ENCODE data around the gene VIPR2.
"Not testable (repeated sequence)": the region's sequence is repeated elsewhere in the genome, so short reads cannot be mapped to it uniquely, and the experiment has no call there.

Gene VIPR2

DNA sequence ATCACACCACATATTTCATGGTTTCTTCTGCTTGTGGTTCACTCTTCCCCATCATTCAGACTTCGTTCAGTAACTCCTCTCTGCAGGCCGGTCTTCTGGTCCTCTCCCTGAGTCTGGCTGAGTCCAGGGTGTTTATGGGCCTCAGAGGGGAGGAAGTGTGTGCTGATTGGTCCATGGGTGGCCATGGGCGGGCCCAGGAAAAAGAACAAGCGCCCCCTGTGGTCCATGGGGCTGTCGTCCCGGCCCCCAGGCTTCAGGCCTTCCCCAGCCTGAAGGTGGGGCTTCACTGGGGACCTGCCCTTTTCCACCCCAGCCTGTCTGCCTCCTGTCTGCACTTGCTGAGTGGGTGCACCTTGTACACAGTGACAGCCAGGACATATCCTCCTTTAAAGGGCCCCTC lies 123.7 kb downstream of the VIPR2 start:
- DNase-seq = no peak

DNA sequence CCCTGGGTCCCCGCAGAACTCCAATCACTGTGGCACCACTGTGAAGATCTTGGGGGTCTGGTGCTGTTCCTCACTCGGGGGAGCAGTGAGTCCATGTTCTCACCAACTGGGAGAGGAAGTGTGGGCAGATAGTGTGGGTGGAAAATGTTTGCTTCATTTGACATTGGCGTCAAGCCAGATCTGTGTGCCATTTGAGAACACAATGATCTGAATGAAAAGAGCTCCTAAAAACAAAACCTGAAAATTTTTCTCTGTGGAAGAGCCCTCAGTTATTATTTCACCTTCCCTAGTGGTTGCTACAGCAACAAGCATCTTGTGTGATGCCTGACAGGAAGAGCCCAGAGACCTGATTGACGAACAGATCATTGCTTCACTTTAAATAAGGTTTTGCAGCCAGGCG lies 125.6 kb downstream of the VIPR2 start:
- DNase-seq = no peak

DNA sequence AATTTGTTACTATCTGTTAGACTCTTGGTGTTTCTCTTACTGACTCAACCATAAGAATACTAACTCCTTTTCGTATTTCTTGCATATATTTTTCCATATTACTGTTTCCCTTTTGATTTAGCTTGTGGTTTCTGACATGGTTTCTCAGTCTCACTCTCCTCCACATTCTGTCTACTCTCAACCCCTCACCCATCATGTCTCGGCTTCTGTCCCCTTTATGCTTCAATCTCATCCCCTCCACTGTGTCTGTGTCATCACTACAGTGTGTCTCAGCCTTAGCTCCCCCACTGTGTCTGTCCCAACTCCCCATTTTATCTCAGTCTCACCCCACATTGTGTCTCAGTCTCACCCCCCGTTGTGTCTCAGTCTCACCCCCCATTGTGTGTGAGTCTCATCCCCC lies 126.9 kb downstream of the VIPR2 start:
- no peak for DNase-seq

DNA sequence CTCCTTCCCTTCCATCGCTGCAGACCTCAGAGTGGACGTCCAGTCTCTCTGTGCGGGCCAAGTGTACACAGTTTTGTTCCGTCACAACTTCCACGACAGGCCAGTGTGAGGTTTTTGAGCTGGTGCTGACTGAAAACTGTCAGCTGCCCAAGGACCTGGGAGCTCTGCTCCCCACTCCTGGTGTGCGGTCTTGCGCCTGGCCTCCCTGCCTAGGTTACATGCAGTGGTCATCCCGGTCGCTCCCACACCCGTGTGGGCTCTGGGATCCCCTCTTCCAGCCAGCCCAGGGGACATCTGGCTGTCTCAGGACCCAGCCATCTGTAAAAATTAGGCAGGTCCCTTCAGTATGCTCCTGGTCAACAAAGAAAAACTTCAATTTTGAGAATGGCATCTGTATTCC lies 127.5 kb downstream of the VIPR2 start:
- DNase-seq = no peak

DNA sequence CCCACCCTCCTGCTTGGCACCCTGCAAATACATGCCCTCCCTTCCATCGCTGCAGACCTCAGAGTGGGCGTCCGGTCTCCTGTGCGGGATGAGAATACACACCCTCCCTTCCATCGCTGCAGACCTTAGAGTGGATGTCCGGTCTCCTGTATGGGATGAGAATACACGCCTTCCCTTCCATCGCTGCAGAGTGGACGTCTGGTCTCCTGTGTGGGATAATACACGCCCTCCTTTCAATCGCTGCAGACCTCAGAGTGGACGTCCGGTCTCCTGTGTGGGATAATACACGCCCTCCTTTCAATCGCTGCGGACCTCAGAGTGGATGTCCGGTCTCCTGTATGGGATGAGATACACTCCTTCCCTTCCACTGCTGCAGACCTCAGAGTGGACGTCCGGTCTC lies 128.1 kb downstream of the VIPR2 start:
- DNase-seq = no peak

DNA sequence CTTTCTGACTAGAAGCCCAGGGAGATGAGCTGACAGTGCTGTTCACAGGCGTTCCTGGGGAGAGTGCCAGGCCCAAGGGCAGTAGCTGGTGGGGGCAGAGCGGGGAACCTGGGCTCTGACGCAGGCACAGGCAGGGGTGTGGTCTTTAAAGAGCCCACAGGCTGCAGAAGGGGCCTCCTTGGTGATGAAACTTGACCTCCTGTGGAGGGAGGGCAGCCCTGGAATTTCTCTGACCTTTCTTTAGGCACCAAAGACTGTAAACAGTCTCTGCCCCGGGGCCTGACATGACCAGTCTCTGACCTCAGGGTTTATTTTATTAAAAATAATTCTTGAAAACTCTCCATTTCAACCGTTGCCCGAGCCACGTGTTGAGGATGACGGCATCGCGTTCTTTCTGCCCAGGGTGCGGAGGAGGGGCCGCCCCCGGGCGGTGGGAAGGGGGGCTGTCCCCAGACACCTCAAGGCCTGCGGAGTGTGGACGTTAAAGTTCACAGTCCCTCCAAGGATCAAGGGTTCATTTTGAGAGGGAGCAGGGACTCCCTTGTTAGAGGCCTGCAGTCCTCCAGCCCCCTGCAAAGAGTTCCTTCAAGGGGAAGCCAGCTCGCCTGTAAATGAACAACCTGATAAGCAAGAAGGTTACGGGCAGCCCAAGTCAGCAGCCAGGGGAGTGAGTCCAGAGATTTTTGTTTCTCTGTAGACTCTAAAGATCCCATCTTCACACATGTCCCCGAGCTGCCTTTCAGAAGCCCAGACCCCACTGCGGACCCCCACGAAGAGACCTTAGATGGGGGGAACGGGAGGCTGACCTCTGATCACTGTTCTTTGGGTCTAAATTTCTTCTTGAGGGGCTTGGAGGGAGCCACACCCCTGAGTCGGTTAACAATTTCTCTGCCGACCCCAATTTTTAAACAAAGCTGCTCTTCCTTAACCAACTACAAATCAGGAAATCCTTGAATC lies 128.9 kb downstream of the VIPR2 start:
- DNase-seq = no peak

DNA sequence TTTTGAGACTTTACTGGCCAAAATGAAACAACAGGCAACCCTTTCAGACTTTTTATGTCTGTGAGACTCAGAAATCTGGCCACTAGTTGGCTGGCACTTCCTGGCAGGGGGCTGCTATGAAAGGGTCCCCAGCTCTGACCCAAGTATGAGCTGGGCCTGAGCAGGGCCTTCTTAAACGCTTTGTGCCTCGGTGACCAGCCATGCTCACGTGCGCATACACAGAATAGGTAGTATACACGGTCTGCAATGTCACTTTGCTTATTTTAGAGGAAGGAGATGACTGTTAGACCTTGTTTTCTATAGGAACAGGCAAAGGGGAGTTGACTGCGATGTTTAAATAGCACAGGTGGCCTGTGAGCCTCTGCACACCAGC lies 129.6 kb downstream of the VIPR2 start:
- no peak for DNase-seq

DNA sequence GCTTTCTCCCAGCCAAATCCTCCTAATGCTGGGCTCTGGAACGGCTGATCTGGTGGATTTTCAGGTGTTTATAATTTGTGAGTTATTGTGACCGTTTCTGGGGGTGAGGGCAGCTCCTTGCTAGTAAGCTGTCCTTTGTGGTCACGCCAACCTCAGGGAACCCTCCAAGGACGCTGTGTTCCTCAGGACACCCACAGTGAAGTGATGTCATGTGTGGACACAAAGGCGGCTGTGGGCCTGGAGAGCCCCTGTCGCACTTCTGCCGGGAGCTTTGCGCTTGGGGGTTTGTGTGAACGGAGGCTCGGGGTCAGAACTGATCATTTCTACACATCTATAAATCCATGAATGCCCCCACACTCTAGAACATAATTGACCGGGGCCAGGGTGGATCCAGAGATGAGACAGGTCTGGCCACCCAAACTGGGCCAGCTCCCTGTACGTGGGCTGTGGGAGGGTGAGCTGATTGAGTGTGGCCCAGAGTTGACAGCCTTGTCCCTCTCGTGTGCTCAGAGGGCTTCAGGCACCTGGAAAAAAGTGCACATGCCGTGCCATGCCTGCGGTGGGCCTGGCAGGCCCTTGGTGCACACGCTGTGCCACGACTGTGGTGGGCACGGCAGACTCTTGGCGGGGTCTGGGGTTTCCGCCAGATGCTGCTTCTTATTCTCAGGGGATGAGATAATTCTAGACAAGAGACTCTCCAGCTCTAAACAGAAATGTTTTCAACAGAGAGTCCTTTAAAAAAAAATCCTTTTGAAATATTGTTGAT lies 130.2 kb downstream of the VIPR2 start:
- no peak for DNase-seq

DNA sequence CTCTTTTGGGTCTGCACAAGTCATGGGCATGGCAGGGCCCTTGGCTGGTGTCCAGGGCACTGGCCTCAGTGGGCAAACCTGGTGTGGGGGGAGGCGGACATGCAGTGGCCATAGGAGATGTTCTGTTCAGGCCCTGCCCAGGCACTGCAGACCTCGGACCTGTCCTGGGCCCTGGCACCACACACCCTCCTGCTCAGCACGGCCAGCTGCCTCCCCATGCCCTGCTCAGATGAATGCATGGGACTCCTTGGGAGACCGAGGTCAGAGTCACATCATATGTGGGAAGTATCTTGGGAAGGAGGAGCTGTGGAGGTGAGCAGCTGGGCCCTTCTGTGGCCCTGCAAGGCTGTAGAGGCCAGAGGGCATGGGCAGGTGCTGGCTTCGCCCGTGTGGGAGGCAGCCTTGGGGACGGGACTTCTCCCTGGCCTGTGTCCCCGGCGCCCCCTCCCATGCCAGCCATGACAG lies 130.8 kb downstream of the VIPR2 start:
- DNase-seq = no peak

DNA sequence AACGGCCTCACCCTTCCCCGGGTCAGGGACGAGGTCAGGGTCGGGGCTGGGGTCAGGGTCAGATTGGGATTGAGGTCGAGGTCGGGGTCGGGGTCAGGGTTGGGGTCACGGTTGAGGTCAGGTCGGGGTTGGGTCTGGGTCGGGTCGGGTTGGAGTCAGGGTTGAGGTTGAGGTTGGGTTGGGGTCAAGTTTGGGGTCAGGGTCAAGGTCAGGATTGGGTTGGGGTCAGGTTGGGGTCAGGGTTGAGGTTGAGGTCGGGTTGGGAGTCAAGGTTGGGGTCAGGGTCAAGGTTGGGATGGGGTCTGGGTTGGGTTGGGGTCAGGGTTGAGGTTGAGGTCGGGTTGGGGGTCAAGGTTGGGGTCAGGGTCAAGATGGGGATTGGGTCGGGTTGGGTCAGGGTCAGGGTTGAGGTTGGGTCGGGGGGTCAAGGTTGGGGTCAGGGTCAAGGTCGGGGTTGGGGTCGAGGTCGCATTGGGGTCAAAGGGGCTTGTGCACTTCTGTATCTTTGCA lies 131.4 kb downstream of the VIPR2 start:
- DNase-seq = no peak

DNA sequence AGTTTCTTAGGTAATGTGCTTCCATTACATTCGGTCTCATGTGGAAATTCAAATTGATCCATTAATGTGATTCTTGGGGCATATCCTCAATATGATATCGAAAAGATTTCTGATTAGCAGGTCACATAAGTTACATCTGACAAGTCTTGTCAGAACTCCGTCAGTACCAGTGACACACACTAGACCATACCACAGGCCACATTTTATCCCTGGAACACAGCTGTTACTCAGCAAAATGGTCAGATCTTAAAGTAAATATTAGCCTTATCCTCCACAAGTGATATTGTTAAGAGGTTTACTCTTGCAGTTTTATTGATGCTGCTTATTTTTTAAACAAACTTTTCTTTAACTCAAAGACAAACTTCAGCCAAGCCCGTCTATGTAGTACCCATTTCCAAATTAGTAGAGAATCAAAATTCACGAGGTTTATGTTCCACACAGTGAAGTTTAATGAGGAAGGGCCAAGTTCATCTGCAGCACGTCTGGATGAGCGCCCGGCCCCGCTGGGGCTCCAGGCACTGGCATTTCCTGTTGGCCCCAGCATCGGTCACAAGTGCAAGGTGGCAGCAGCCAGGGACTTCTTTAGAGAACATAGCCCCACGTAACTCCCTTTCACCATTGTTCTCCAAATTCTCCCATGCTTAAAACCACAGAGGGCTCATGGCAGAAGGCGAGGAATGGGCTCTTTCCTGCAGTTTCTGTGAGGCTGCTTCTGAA lies 132.2 kb downstream of the VIPR2 start:
- DNase-seq = peak; percentile 53

DNA sequence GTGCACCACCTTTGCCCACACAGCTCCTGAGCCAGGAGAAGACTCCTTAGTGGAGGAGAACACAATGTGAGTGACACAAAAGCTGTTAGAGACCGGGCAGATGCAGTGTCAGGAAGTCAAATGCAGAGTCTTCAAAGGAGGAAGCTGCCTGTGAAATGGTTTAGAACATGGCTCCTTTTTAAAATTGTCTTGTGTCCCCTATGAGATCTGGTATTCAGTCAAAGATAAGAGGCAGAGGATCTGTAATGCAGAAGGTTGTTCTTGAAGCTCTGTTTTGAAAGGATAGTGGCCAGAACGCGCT lies 133.0 kb downstream of the VIPR2 start:
- DNase-seq = no peak

DNA sequence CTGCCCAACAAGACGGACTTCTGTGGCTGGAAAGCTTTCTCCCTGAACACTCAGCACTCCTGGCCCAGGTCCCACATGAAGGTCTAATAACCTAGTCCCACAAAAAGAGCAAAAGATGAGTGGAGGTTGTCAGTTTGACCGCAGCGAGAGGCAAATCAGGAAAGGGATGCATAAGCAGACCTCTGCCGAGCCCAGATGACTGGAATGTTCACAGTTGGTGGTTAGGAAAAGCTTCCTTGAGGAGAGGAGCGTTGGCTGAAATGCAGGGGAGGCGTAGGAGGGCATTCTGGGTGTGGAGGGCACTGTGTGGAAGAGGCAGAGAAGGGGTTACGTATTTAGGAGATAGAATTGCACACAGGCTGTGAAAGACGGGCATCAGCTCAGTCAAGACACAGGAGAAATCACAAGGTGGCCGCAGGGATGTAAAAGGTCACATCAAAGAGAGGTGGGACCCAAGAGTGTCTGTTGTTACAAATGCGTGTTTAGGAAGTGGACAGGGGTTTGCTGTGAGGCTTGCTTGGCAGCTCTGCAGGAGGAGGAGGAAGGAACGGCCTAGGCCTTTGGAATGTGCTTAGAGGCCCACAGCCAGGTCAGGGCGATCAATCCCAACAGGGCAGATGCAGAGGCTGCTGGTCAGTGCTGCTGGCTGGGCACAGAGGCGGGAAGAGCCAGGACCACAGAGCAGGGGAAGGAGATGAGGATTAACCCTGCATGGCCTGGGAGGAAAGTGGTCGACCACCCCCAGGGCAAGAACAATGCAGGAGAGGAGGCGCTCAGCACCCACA lies 133.5 kb downstream of the VIPR2 start:
- DNase-seq = no peak

DNA sequence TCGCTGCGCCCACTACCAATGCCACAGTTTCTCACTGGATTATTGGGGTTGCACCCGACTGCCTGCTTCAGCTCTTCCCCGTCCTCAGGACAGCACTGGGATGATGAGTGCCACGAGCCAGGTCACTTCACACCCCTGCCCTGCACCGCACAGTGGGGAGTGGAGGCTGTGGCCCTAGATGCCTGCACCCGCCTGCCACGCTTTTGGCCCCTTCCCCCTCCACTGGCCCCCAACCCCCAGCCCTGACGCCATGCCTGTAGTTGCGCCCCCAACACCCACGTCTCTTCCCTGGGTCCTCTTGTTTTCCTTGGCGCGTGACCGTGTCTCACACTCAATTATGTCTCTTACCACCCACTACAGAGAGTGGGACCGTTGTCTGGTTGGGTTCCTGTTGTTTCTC lies 134.3 kb downstream of the VIPR2 start:
- DNase-seq = no peak

DNA sequence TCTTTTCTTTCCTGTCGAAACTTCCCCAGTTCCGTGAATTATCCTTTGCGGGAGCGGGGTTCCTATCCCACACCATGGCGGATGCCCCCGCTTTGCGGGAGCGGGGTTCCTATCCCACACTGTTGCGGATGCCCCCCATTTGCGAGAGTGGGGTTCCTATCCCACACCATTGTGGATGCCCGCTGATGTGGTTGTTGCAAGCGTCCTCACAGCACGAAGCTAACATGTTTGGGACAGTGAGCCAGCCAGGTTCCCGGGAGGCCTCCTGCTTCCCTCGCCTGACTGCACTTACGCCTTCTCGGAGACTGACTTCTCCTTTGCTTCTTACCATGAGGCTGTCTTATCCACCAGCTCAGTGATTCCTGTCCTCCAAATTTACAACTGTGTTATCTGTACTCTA lies 134.7 kb downstream of the VIPR2 start:
- DNase-seq = no peak

DNA sequence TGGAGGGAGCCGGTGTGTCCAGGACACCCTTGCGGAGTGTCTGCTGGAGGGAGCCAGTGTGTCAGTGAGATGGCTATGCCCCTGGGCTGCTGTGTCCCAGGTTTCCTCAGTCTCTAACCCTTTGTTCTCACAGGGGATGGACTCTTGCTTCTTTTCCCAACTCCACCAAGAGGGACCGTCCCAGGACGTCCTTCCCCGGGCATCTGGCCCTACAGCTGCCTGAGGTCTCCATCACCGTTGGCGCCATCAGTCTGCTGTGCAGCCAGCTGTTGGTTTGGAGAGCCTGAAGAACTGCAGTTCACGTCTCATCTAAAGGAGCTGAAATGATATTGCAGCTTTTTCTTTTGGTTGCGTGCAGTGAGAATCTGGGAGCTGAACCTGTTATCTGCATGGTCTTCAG lies 136.2 kb downstream of the VIPR2 start:
- no peak for DNase-seq

DNA sequence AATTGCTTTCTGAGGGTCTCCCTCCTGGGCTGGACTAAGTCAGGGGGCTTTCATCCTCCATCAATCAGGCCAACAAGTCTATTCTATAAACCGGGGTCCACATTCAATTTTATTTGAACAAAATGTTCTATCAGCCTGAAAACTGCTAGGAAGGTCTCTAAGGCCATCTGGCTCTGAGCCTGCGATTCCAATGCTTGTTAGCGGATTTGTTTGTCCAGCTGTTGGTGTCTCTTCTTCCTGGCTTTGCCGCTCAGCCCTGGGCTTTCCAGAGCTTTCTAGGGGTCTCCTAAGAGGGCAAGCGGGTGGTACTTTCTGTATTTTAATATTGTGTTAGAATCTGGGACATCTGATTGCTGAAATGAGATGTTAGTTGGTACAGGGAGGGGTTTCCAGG lies 136.7 kb downstream of the VIPR2 start:
- DNase-seq = peak; percentile 57

DNA sequence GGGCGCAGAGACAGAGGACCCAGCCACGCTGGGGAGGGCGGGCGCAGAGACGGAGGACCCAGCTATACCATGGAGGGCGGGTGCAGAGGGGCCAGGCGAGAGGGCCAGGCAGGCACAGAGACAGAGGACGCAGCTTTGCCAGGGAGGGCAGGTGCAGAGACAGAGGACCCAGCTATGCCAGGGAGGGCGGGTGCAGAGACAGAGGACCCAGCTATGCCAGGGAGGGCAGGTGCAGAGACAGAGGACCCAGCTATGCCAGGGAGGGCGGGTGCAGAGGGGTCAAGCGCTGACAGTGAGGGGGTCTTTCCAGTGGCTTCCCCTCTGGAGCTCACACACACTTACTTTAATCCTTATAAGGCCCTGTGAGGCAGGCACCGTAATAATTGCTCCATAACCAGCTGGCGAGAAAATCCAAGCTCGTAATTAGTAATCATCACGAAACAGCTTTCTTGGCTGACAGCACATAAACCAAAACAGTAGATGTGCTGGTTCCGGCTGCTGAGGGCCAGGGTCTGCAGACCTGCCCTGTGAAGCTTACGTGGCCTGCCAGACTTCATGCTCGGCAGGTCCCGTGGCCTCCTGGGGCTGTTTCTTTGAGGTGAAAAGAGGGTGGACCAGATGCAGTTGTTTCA lies 137.2 kb downstream of the VIPR2 start:
- DNase-seq = peak; percentile 22

DNA sequence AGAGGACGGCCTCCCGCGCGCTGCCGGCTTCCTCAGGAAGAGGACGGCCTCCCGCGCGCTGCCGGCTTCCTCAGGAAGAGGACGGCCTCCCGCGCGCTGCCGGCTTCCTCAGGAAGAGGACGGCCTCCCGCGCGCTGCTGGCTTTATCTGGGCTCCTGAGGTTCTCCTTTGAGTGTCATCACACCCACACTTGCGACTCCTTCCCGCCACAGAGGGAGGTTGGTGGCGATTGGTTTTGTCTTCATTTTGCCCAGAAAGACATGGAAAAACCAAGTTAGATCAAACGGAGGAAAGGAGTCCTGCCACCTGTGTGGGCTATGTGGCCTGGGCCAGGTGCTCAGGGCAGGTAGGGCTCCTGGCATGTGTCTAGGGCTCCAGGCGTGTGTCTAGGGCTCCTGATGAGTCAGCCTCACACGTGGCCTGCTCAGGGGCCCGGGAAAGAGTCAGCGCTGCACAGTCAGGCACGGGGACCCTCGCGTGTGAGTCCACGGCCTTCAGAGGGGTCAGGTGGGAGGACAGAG lies 138.0 kb downstream of the VIPR2 start:
- DNase-seq = no peak

DNA sequence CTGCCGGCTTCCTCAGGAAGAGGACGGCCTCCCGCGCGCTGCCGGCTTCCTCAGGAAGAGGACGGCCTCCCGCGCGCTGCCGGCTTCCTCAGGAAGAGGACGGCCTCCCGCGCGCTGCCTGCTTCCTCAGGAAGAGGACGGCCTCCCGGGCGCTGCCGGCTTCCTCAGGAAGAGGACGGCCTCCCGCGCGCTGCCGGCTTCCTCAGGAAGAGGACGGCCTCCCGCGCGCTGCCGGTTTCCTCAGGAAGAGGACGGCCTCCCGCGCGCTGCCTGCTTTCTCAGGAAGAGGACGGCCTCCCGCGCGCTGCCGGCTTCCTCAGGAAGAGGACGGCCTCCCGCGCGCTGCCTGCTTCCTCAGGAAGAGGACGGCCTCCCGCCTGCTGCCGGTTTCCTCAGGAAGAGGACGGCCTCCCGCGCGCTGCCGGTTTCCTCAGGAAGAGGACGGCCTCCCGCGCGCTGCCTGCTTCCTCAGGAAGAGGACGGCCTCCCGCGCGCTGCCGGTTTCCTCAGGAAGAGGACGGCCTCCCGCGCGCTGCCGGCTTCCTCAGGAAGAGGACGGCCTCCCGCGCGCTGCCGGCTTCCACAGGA lies 138.6 kb downstream of the VIPR2 start:
- not testable (repeated sequence) for DNase-seq

DNA sequence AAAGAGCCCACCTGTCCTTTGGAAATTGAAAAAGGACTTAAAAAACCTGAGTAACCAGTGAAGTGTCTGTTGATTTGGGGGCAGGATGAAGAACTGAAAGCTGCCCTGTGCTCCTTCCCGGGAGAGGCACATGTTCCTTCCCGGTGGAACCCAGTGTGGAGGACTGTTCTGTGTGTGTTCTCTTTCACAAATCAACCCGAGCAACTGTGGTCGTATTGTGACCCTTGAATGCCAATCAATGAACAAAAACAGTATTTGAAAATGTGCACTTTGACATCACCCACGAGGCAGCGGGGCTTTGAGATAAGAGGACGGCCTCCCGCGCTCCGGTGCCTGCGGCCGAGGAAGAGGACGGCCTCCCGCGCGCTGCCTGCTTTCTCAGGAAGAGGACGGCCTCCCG lies 139.0 kb downstream of the VIPR2 start:
- no peak for DNase-seq

DNA sequence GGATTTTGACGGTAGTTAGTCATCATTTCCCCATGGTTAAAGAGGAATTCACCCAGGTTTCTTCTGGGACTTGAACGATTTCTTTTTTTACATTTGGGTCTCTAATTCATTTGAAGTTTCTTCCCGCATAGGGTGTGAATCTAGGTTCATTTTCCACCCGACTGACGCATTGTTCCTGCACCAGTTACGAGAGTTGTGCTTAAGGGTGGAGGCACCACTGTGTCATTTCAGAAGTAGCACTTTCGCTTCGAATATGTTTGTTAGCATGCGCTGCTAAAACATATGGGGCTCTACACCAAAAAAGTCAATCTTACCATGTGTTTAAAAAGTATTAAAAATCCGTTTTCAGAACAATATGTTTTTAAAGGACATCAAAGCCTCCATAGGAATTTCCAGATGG lies 140.3 kb downstream of the VIPR2 start:
- DNase-seq = no peak
